ENCODE results near the gene DGKQ. TPM values are rescaled to one million over a fixed set of nuclear protein-coding genes. Genes with fewer than 3 reads are reported as not detected.

Gene DGKQ
- total RNA-seq, 1 donor from 2014 or later = 17.9 TPM

GRCh38 chr4:949656-950055, 23.7 kb downstream of the DGKQ start:
- FAIRE-seq (no peak), DNase-seq (ENCODE audit: low read depth) (no peak)
- Histone ChIP-seq H3K4me3 (ENCODE audit: low read depth, low read length) (no peak overlapping the region), H3K27me3 (ENCODE audit: control insufficient read depth, insufficient read depth, low read length) (no peaks in the 10 kb centered on the region), H3K36me3 (ENCODE audit: control insufficient read depth, insufficient read depth, low read length) (no peaks in the 10 kb centered on the region)
- TF ChIP-seq CTCF (IDR thresholded peaks at IDR 0.05; ENCODE audit: insufficient read depth, low read length, severe bottlenecking) = no peak

- Histone ChIP-seq H3K27me3 (ENCODE audit: control insufficient read depth, insufficient read depth, low read length) (no peaks in the 10 kb centered on the region), H3K36me3 (ENCODE audit: control insufficient read depth, insufficient read depth, low read length) (no peaks in the 10 kb centered on the region), H3K4me3 (ENCODE audit: low read depth, low read length) (no peak overlapping the region)
- no peak for FAIRE-seq
- no peak for DNase-seq (ENCODE audit: low read depth)
- TF ChIP-seq CTCF (IDR thresholded peaks at IDR 0.05; ENCODE audit: insufficient read depth, low read length, severe bottlenecking) = no peak
These were observed 24.5 kb downstream of the DGKQ start for GRCh38 chr4:948936-949300.

- no peak for TF ChIP-seq CTCF (IDR thresholded peaks at IDR 0.05; ENCODE audit: insufficient read depth, low read length, severe bottlenecking)
- Histone ChIP-seq H3K27me3 (ENCODE audit: control insufficient read depth, insufficient read depth, low read length) (no peaks in the 10 kb centered on the region), H3K4me3 (ENCODE audit: low read depth, low read length) (no peak overlapping the region), H3K36me3 (ENCODE audit: control insufficient read depth, insufficient read depth, low read length) (no peaks in the 10 kb centered on the region)
- FAIRE-seq (no peak), DNase-seq (ENCODE audit: low read depth) (no peak)
These were observed 25.1 kb downstream of the DGKQ start for GRCh38 chr4:948101-948935.

- FAIRE-seq = no peak
- Histone ChIP-seq H3K4me3 (ENCODE audit: low read depth, low read length) (no peak overlapping the region), H3K27me3 (ENCODE audit: control insufficient read depth, insufficient read depth, low read length) (no peaks in the 10 kb centered on the region), H3K36me3 (ENCODE audit: control insufficient read depth, insufficient read depth, low read length) (no peaks in the 10 kb centered on the region)
- DNase-seq (ENCODE audit: low read depth) = no peak
- no peak for TF ChIP-seq CTCF (IDR thresholded peaks at IDR 0.05; ENCODE audit: insufficient read depth, low read length, severe bottlenecking)
These were observed 25.8 kb downstream of the DGKQ start for GRCh38 chr4:947491-947971.

GRCh38 chr4:946517-947471, 26.6 kb downstream of the DGKQ start:
- DNase-seq (ENCODE audit: low read depth) (no peak), FAIRE-seq (no peak)
- no peak for TF ChIP-seq CTCF (IDR thresholded peaks at IDR 0.05; ENCODE audit: insufficient read depth, low read length, severe bottlenecking)
- Histone ChIP-seq H3K27me3 (ENCODE audit: control insufficient read depth, insufficient read depth, low read length) (no peaks in the 10 kb centered on the region), H3K4me3 (ENCODE audit: low read depth, low read length) (no peak overlapping the region), H3K36me3 (ENCODE audit: control insufficient read depth, insufficient read depth, low read length) (no peaks in the 10 kb centered on the region)

Measured in bronchial epithelial cell (primary cell).